IMR-90 (cell line): ENCODE data around the gene CCDC116. TPM values are rescaled to one million over a fixed set of nuclear protein-coding genes. Genes with fewer than 3 reads are reported as not detected.

ENCODE experiments used
- ATAC-seq: fragments of 200-7000 bp; cut with Tn5 transposase; 2 replicates; pipeline ENCODE4 v1.9.1; 2020; ENCODE audit warnings: low read depth, mild to moderate bottlenecking, moderate library complexity
- BruUV-seq: library from RNA; stranded (reverse); fragments of 400-500 nt; replicated peaks from 2 replicates; lab custom pipeline; 2021; lab: Mats Ljungman, UMichigan
- CTCF ChIA-PET: fragments of 300-600 bp; formaldehyde crosslinking; extraction: SDS; loops from one replicate; lab custom pipeline; 2021; ENCODE audit warnings: antibody characterized with exemption; lab: Yijun Ruan, JAX
- POLR2A ChIA-PET: fragments of 300-600 bp; sonication (Branson Sonifier 250); formaldehyde crosslinking; loops from one replicate; lab custom pipeline; 2022; ENCODE audit warnings: antibody characterized with exemption; ENCODE audit not compliant: unreplicated experiment; lab: Charles Lee
- DNase-seq: peaks from one replicate; pipeline ENCODE4 v3.0.0; 2013
- H2AFZ ChIP-seq: replicated peaks from 2 replicates; pipeline ENCODE3; 2013; ENCODE audit warnings: low read length, mild to moderate bottlenecking; ENCODE audit not compliant: poor library complexity
- H2AK5ac ChIP-seq: 2 replicates; pipeline ENCODE4 v1.6.1; 2013; ENCODE audit warnings: low read depth, low read length, inconsistent platforms
- H2AK9ac ChIP-seq: replicated peaks from 2 replicates; pipeline ENCODE3; 2013; ENCODE audit warnings: mild to moderate bottlenecking, low read depth, low read length, moderate library complexity; ENCODE audit not compliant: poor library complexity
- H2BK120ac ChIP-seq: 2 replicates; pipeline ENCODE4 v1.6.1; 2013; ENCODE audit warnings: low read depth, low read length, inconsistent platforms
- H2BK15ac ChIP-seq: 3 replicates; pipeline ENCODE4 v1.6.1; 2013; ENCODE audit warnings: low read depth, low read length, inconsistent platforms
- H2BK20ac ChIP-seq: 2 replicates; pipeline ENCODE4 v1.6.1; 2013; ENCODE audit warnings: low read depth, mild to moderate bottlenecking, inconsistent platforms, low read length, moderate library complexity
- H2BK5ac ChIP-seq: 2 replicates; pipeline ENCODE4 v1.6.1; 2013; ENCODE audit warnings: mild to moderate bottlenecking, low read depth, low read length, inconsistent platforms; ENCODE audit not compliant: poor library complexity, severe bottlenecking
- H3K14ac ChIP-seq: replicated peaks from 2 replicates; pipeline ENCODE4 v1.6.1; 2013; ENCODE audit warnings: low read depth, low read length, inconsistent platforms
- H3K18ac ChIP-seq: 2 replicates; pipeline ENCODE4 v1.6.1; 2013; ENCODE audit warnings: low read depth, low read length, control low read depth
- H3K23ac ChIP-seq: 2 replicates; pipeline ENCODE4 v1.6.1; 2013; ENCODE audit warnings: low read depth, low read length, inconsistent platforms
- H3K27ac ChIP-seq: 2 replicates; pipeline ENCODE4 v1.5.1; 2013; ENCODE audit warnings: mild to moderate bottlenecking, control low read depth, low read length; ENCODE audit not compliant: insufficient read depth
- H3K27me3 ChIP-seq: 2 replicates; pipeline ENCODE4 v1.6.1; 2013; ENCODE audit warnings: low read length; ENCODE audit not compliant: control insufficient read depth, insufficient read depth
- H3K36me3 ChIP-seq: 2 replicates; pipeline ENCODE4 v1.6.1; 2013; ENCODE audit warnings: low read length, mixed read lengths; ENCODE audit not compliant: control insufficient read depth, insufficient read depth
- H3K4ac ChIP-seq: 2 replicates; pipeline ENCODE4 v1.6.1; 2013; ENCODE audit warnings: low read depth, low read length, inconsistent platforms
- H3K4me1 ChIP-seq: 2 replicates; pipeline ENCODE4 v1.6.1; 2013; ENCODE audit warnings: low read length, mixed read lengths; ENCODE audit not compliant: control insufficient read depth, insufficient read depth
- H3K4me2 ChIP-seq: 2 replicates; pipeline ENCODE4 v1.6.1; 2013; ENCODE audit warnings: low read depth, mild to moderate bottlenecking, control low read depth, low read length, moderate library complexity
- H3K4me3 ChIP-seq: 2 replicates; pipeline ENCODE4 v1.5.1; 2013; ENCODE audit warnings: low read depth, mild to moderate bottlenecking, control low read depth, low read length, moderate library complexity; ENCODE audit not compliant: insufficient read depth
- H3K56ac ChIP-seq: 2 replicates; pipeline ENCODE4 v1.6.1; 2013; ENCODE audit warnings: low read length, inconsistent platforms; ENCODE audit not compliant: insufficient read depth; ENCODE audit errors: extremely low read depth
- H3K79me1 ChIP-seq, 2 experiments: 2 replicates each; pipeline ENCODE4 v1.6.1; 2013; ENCODE audit warnings: low read length in 2 of 2, inconsistent platforms in 1 of 2, low read depth in 1 of 2
- H3K9ac ChIP-seq: 2 replicates; pipeline ENCODE4 v1.6.1; 2013; ENCODE audit warnings: low read depth, low read length, control low read depth
- H3K9me1 ChIP-seq: 2 replicates; pipeline ENCODE4 v1.6.1; 2013; ENCODE audit warnings: low read length, inconsistent platforms; ENCODE audit not compliant: insufficient read depth
- H3K9me3 ChIP-seq: 2 replicates; pipeline ENCODE4 v1.6.1; 2013; ENCODE audit warnings: low read length; ENCODE audit not compliant: control insufficient read depth, insufficient read depth
- H4K20me1 ChIP-seq: 2 replicates; pipeline ENCODE4 v1.6.1; 2013; ENCODE audit warnings: low read length, inconsistent platforms; ENCODE audit not compliant: insufficient read depth
- H4K5ac ChIP-seq: 2 replicates; pipeline ENCODE4 v1.6.1; 2013; ENCODE audit warnings: mild to moderate bottlenecking, low read depth, low read length, control low read depth
- H4K8ac ChIP-seq, 2 experiments: 2 replicates each; pipeline ENCODE4 v1.6.1; 2013; ENCODE audit warnings: low read depth in 2 of 2, low read length in 2 of 2, control low read depth in 1 of 2, inconsistent platforms in 1 of 2
- H4K91ac ChIP-seq: 2 replicates; pipeline ENCODE4 v1.6.1; 2013; ENCODE audit warnings: low read depth, low read length, inconsistent platforms; ENCODE audit not compliant: insufficient read depth
- BHLHE40 ChIP-seq: fragments of 150-350 bp; IDR thresholded peaks from 2 replicates; pipeline ENCODE4 v1.6.1; 2016; ENCODE audit warnings: mild to moderate bottlenecking, low read depth, low read length
- CEBPB ChIP-seq: IDR thresholded peaks from 2 replicates; pipeline ENCODE4 v1.6.1; 2012; ENCODE audit warnings: low read depth, low read length, improper control_type of control experiment
- CHD1 ChIP-seq: IDR thresholded peaks from 2 replicates; pipeline ENCODE4 v1.6.1; 2012; ENCODE audit warnings: low read depth, low read length, improper control_type of control experiment
- CTCF ChIP-seq: conservative IDR thresholded peaks from 2 replicates; pipeline ENCODE4 v1.5.1; 2012; ENCODE audit warnings: mild to moderate bottlenecking, low read depth, low read length, improper control_type of control experiment
- ELK1 ChIP-seq: fragments of 150-350 bp; IDR thresholded peaks from 2 replicates; pipeline ENCODE4 v1.6.1; 2016; ENCODE audit warnings: low read depth, mild to moderate bottlenecking, low read length, moderate library complexity, borderline replicate concordance
- FOS ChIP-seq: fragments of 150-350 bp; IDR thresholded peaks from 2 replicates; pipeline ENCODE4 v1.6.1; 2016; ENCODE audit warnings: low read depth, low read length
- MAFK ChIP-seq: IDR thresholded peaks from 2 replicates; pipeline ENCODE4 v1.6.1; 2012; ENCODE audit warnings: low read depth, low read length, improper control_type of control experiment
- MAZ ChIP-seq: IDR thresholded peaks from 2 replicates; pipeline ENCODE4 v1.6.1; 2012; ENCODE audit warnings: low read depth, mild to moderate bottlenecking, low read length, improper control_type of control experiment, moderate library complexity, borderline replicate concordance
- MXI1 ChIP-seq: IDR thresholded peaks from 2 replicates; pipeline ENCODE4 v1.6.1; 2012; ENCODE audit warnings: low read depth, mild to moderate bottlenecking, low read length, moderate library complexity, borderline replicate concordance
- NFE2L2 ChIP-seq: fragments of 150-350 bp; IDR thresholded peaks from 2 replicates; pipeline ENCODE4 v1.6.1; 2016; ENCODE audit warnings: low read depth, mild to moderate bottlenecking, low read length
- POLR2A ChIP-seq: IDR thresholded peaks from 2 replicates; pipeline ENCODE4 v1.6.1; 2012; ENCODE audit warnings: mild to moderate bottlenecking, low read depth, low read length
- RAD21 ChIP-seq: IDR thresholded peaks from 2 replicates; pipeline ENCODE4 v1.6.1; 2012; ENCODE audit warnings: low read length, improper control_type of control experiment
- RCOR1 ChIP-seq: IDR thresholded peaks from 2 replicates; pipeline ENCODE4 v1.6.1; 2012; ENCODE audit warnings: mild to moderate bottlenecking, low read length, improper control_type of control experiment; ENCODE audit not compliant: insufficient replicate concordance
- RFX5 ChIP-seq: IDR thresholded peaks from 2 replicates; pipeline ENCODE4 v1.8.0; 2012; ENCODE audit warnings: low read depth, mild to moderate bottlenecking, low read length, moderate library complexity
- SMC3 ChIP-seq: fragments of 150-350 bp; IDR thresholded peaks from 2 replicates; pipeline ENCODE4 v1.6.1; 2016; ENCODE audit warnings: low read depth, mild to moderate bottlenecking, antibody characterized with exemption, low read length, moderate library complexity
- USF2 ChIP-seq: fragments of 150-350 bp; IDR thresholded peaks from 2 replicates; pipeline ENCODE4 v1.6.1; 2017; ENCODE audit warnings: mild to moderate bottlenecking, antibody characterized with exemption, low read length, low read depth
- WGBS, 2 experiments: methylation state at CpG; one replicate each; pipeline versions ENCODE4 v1.1.5 to v1.1.7; 2013; ENCODE audit warnings: missing lambda C conversion rate in 2 of 2; ENCODE audit not compliant: insufficient read length in 1 of 2; ENCODE audit errors: extremely low coverage in 2 of 2; 5-methylcytosine and 5-hydroxymethylcytosine counted together
- dilution Hi-C: fragments of 300-500 bp; cut with HindIII; formaldehyde crosslinking; loops from one replicate; pipeline ENCODE4 v1.14.3; 2018; ENCODE audit warnings: low sequenced_read_pairs; ENCODE audit not compliant: unreplicated experiment
- in situ Hi-C: fragments of 300-500 bp; cut with MboI; formaldehyde crosslinking; loops from 3 replicates; pipeline ENCODE4 v1.14.3; 2019; ENCODE audit warnings: low sequenced_read_pairs, inconsistent platforms, mixed read lengths
- intact Hi-C: fragments of 100-400 bp; cut with micrococcal nuclease; formaldehyde crosslinking; loops from 2 replicates; pipeline ENCODE4 v1.10.0; 2022
- polyA plus RNA-seq, 3 experiments: library from polyadenylated mRNA; depleted of rRNA; stranded (reverse); fragments of >200 nt; gene quantifications; 2 replicates each; pipeline ENCODE4 v1.2.3, GENCODE V29; 2012; ENCODE audit warnings: low replicate concordance in 1 of 3
- total RNA-seq: library from RNA; depleted of rRNA; stranded (reverse); fragments of >200 nt; gene quantifications from 2 replicates; pipeline ENCODE4 v1.2.3, GENCODE V29; 2012

CCDC116 gene
- total and polyA plus RNA-seq, 2 of the 4 experiments (the other 2 are of a cell fraction), result under 0.01 to 0.27 TPM

- H3K9ac ChIP-seq, result no peak overlapping the region
- DNase-seq (no peak), ATAC-seq (no peak)
- H3K23ac ChIP-seq, result no peak overlapping the region
- no peak overlapping the region for H2AK5ac ChIP-seq
- H3K36me3 ChIP-seq, result no peaks in the 10 kb centered on the region
- intact Hi-C loops (no loop called here), dilution Hi-C loops (no loop called here), in situ Hi-C loops (no loop called here)
- H3K9me3 ChIP-seq, result no peaks in the 10 kb centered on the region
- ChIA-PET CTCF (no interaction called here), POLR2A (no interaction called here)
- no peaks in the 10 kb centered on the region for H3K4me1 ChIP-seq
- H3K56ac ChIP-seq, result no peak overlapping the region
- H3K4me2 ChIP-seq, result no peak overlapping the region
- TF ChIP-seq ELK1, result no peak
- TF ChIP-seq CEBPB, result no peak
- no peak for TF ChIP-seq CTCF
- no peak for TF ChIP-seq MAZ
- no peak for TF ChIP-seq POLR2A
- TF ChIP-seq USF2, result no peak
- TF ChIP-seq RFX5, result no peak
- TF ChIP-seq BHLHE40, result no peak
- no peak for TF ChIP-seq SMC3
- TF ChIP-seq NFE2L2, result no peak
- TF ChIP-seq MXI1, result no peak
- TF ChIP-seq RCOR1, result no peak
- TF ChIP-seq RAD21, result no peak
- TF ChIP-seq CHD1, result no peak
- TF ChIP-seq MAFK, result no peak
- no peak for TF ChIP-seq FOS
- H2BK15ac ChIP-seq, result no peak overlapping the region
- no peak overlapping the region for H3K14ac ChIP-seq
- no peaks in the 10 kb centered on the region for H3K27me3 ChIP-seq
- no peak overlapping the region for H2BK120ac ChIP-seq
- H3K4me3 ChIP-seq, result no peak overlapping the region
- no peak overlapping the region for H3K4ac ChIP-seq
- no peak overlapping the region for H4K8ac ChIP-seq
- no peak overlapping the region for H2BK5ac ChIP-seq
- no peak overlapping the region for H4K5ac ChIP-seq
- no peak overlapping the region for H2AFZ ChIP-seq
- no peaks in the 10 kb centered on the region; the same call in 1 of the 2 replicates for H4K20me1 ChIP-seq
- H3K79me1 ChIP-seq, result no peaks in the 10 kb centered on the region
- H3K9me1 ChIP-seq, result peaks cover 3% of the 10 kb centered on the region; the same call in 1 of the 2 replicates
- no peak overlapping the region for H4K91ac ChIP-seq
- H2AK9ac ChIP-seq, result no peak overlapping the region
- 93% methylated on average over 5 of the region's 17 CpGs; no CpG with 5 or more reads in 1 of the 2 experiments for WGBS, 2 experiments
- H2BK20ac ChIP-seq, result no peak overlapping the region
- H3K18ac ChIP-seq, result no peak overlapping the region
- BruUV-seq, result no TSS peak
- no peak overlapping the region for H3K27ac ChIP-seq
Observed at GRCh38 chr22:21636629-21637218, 4.2 kb downstream of the CCDC116 start.
